GM12801 (cell line): ENCODE results near the gene CNTNAP2.

Experiments
- CTCF ChIP-seq: IDR thresholded peaks from one replicate; pipeline ENCODE4 v1.5.1; 2011; ENCODE audit warnings: control low read depth; ENCODE audit not compliant: insufficient read length; ENCODE audit errors: extremely low read depth

The CNTNAP2 gene

GRCh38 chr7:148325208-148325607, 2208.6 kb downstream of the CNTNAP2 start:
- TF ChIP-seq CTCF = no peak

- TF ChIP-seq CTCF = no peak
Measured at GRCh38 chr7:148327379-148327778, 2210.8 kb downstream of the CNTNAP2 start.

- TF ChIP-seq CTCF = no peak
Measured at GRCh38 chr7:148328906-148329305, 2212.3 kb downstream of the CNTNAP2 start.

DNA sequence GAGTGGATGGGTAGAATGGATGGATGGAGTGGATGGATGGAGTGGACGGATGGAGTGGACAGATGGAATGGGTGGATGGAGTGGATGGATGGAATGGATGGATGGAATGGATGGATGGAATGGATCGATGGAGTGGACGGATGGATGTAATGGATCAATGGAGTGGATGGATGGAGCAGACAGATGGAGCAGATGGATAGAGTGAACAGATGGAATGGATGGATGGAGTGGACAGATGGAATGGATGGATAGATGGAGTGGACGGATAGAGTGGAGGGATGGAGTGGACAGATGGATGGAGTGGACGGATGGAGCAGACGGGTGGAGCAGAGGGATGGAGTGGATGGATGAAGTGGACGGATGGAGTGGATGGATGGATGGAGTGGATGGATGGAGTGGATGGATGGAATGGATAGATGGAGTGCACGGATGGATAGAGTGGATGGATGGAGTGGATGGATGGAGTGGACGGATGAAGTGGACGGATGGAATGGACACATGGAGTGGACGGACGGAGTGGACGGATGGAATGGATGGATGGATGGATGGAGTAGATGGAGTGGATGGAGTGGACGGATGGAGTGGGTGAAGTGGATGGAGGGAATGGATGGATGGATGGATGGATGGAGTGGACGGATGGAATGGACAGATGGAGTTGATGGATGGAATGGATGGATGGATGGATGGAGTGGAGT, 2213.7 kb downstream of the CNTNAP2 start:
- no peak for TF ChIP-seq CTCF

DNA sequence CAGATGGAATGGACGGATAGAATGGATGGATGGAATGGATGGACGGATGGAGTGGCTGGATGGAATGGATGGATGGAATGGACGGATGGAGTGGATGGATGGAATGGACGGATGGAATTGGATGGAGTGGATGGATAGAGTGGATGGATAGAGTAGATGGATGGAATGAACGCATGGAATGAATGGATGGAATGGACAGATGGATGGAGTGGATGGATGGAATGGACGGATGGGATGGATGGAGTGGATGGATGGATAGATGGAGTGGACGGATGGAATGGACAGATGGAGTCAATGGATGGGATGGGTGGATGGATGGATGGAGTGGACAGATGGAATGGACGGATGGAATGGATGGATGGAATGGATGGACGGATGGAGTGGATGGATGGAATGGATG, 2214.2 kb downstream of the CNTNAP2 start:
- no peak for TF ChIP-seq CTCF

DNA sequence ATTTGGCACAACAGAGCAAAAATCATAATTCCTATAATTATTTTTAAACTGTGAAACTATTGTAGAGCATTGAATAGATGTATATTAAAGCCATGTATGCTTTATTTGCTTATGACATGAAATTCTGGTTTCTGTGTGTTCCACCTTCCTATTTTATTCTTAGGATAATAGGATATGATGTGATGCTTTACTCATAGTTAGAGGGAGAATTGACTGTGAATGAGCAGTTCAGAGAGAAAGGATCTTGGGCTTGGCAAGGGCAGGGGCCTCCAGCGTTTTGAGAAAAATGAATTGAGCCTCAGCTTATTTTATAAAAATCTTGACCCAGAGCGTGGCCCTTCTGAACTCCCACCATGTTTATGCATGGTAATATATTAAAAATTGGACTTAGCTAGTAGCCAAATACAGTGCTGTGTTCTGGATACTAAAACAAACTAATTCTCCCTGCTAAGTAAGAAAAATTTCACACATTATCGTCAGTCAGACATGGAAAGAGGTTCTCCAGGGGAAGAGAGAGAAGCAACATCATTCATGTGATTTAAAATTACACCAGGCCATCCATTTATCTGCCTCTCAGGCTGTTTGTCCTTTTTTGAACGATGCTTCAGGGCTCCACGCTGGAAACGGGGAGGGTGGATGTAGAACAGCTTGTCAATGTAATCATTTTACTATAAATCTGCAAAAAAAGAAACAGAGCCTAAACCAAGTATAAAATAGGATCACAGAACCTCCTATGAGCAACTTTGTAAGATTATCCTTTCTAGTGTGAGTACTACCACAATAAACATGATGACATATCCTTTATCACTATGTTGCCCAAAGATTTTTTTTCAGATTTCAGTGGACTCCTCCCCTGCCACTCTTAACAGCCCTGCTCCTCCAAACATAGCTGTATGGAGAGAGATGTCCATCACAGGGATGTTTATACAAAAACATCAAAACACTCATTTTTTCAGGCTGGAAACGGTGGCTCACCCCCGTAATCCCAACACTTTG, 2215.9 kb downstream of the CNTNAP2 start:
- TF ChIP-seq CTCF = no peak

DNA sequence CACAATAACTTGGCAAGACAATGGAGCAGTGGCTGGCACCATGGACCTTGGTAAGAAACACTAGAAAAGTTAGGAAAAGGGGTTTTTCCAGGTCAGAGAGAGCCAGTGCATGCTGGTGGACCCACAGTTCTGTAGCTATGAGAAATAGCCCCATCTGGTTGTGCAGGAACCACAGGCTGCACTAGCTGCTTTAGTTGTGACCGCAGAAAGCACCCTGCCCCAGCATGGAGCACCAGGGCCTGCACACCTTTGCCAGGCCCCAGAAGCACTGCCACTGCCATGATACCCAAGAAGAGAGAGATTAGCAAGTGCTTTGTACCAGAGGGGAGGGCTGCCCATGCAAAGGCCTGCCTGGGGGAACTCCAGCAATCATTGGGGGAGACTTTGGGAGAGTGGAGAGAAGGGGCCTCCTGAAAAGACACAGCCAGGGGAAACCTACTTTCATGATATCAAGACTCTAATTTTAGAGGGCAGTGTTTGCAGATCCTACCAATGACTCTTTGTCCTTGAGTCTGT, 2217.9 kb downstream of the CNTNAP2 start:
- TF ChIP-seq CTCF = no peak
